OCI-LY3 (cell line): ENCODE results near the gene EIF2S1.

ENCODE experiments used
- CTCF ChIP-seq: fragments of 200-600, 300-600 bp; sonication (generic); IDR thresholded peaks from 2 replicates; pipeline ENCODE4 v1.5.1; 2014; ENCODE audit warnings: antibody characterized with exemption, low read length, low read depth
- EZH2phosphoT487 ChIP-seq: fragments of 200-600 bp; shearing (Covaris generic); IDR thresholded peaks from 2 replicates; pipeline ENCODE4 v1.6.1; 2018; ENCODE audit warnings: antibody characterized with exemption, mixed run types, low read depth

DNA sequence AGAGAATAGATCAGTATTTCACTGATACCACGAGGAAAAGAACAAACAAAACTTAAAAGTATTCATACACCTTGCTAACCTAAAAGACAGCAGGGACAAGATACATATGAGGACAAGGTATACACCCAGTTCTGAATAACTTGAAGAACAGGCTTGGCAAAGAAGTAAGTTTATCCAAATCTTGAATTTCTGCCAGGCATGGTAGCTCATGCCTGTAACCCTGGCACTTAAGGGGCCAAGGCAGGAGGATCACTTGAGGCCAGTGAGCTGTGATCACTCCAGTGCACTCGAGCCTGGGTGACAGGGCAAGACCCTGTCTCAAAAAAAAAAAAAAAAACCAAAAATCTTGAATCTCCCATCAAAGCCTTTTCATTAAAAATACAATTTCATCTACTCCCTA, 25.0 kb downstream of the EIF2S1 start:
- TF ChIP-seq CTCF (no peak), EZH2phosphoT487 (no peak)
